HL-60 (cell line): ENCODE results near the gene CD48.

Experiments used
- DNase-seq, 2 experiments: peaks; one replicate each; pipeline ENCODE4 v3.0.0-alpha.2; 2010 to 2020; ENCODE audit warnings: low read depth in 1 of 2, low spot score in 1 of 2
- H3K27ac ChIP-seq: fragments of 250-450 bp; sonication (Bioruptor Pico); replicated peaks from 2 replicates; pipeline ENCODE4 v1.5.1; 2020; ENCODE audit warnings: mild to moderate bottlenecking, moderate library complexity
- H3K27me3 ChIP-seq: fragments of 250-450 bp; sonication (Bioruptor Pico); 2 replicates; pipeline ENCODE4 v1.5.1; 2021; ENCODE audit warnings: mild to moderate bottlenecking, moderate library complexity; ENCODE audit not compliant: insufficient read depth, poor library complexity, severe bottlenecking
- H3K4me3 ChIP-seq: replicated peaks from 2 replicates; pipeline ENCODE4 v1.5.1; 2011; ENCODE audit warnings: mild to moderate bottlenecking, control low read depth, low read length; ENCODE audit not compliant: insufficient read depth
- CTCF ChIP-seq: IDR thresholded peaks from one replicate; pipeline ENCODE4 v1.5.1; 2011; ENCODE audit warnings: low read length, control low read depth, inconsistent platforms; ENCODE audit not compliant: insufficient read depth
- GABPA ChIP-seq: IDR thresholded peaks from 2 replicates; pipeline ENCODE4 v1.6.1; 2012; ENCODE audit warnings: low read depth
- POLR2AphosphoS5 ChIP-seq: IDR thresholded peaks from 2 replicates; pipeline ENCODE4 v1.6.1; 2012; ENCODE audit warnings: low read depth
- SPI1 ChIP-seq: IDR thresholded peaks from 2 replicates; pipeline ENCODE4 v1.6.1; 2012; ENCODE audit warnings: low read depth, mild to moderate bottlenecking, borderline replicate concordance
- TF ChIP-seq, protein P1 (sequence below): IDR thresholded peaks from 2 replicates; pipeline ENCODE4 v1.6.1; 2012; ENCODE audit warnings: low read depth; ENCODE audit not compliant: insufficient replicate concordance

Gene CD48

GRCh38 chr1:160744199-160744851, 32.7 kb upstream of the CD48 start:
- no peak for DNase-seq
- Histone ChIP-seq H3K27ac (no peak overlapping the region), H3K27me3 (no peaks in the 10 kb centered on the region), H3K4me3 (no peak overlapping the region)
- TF ChIP-seq, protein P1, sequence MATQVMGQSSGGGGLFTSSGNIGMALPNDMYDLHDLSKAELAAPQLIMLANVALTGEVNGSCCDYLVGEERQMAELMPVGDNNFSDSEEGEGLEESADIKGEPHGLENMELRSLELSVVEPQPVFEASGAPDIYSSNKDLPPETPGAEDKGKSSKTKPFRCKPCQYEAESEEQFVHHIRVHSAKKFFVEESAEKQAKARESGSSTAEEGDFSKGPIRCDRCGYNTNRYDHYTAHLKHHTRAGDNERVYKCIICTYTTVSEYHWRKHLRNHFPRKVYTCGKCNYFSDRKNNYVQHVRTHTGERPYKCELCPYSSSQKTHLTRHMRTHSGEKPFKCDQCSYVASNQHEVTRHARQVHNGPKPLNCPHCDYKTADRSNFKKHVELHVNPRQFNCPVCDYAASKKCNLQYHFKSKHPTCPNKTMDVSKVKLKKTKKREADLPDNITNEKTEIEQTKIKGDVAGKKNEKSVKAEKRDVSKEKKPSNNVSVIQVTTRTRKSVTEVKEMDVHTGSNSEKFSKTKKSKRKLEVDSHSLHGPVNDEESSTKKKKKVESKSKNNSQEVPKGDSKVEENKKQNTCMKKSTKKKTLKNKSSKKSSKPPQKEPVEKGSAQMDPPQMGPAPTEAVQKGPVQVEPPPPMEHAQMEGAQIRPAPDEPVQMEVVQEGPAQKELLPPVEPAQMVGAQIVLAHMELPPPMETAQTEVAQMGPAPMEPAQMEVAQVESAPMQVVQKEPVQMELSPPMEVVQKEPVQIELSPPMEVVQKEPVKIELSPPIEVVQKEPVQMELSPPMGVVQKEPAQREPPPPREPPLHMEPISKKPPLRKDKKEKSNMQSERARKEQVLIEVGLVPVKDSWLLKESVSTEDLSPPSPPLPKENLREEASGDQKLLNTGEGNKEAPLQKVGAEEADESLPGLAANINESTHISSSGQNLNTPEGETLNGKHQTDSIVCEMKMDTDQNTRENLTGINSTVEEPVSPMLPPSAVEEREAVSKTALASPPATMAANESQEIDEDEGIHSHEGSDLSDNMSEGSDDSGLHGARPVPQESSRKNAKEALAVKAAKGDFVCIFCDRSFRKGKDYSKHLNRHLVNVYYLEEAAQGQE: no peak
- TF ChIP-seq SPI1 (no peak), CTCF (no peak), POLR2AphosphoS5 (no peak), GABPA (no peak)

GRCh38 chr1:160743266-160743665, 31.6 kb upstream of the CD48 start:
- DNase-seq: no peak
- no peak overlapping the region for H3K27ac ChIP-seq
- TF ChIP-seq SPI1: no peak
- no peak for TF ChIP-seq GABPA
- TF ChIP-seq, protein P1: no peak
- TF ChIP-seq CTCF: no peak
- TF ChIP-seq POLR2AphosphoS5: no peak
- H3K4me3 ChIP-seq: no peak overlapping the region
- H3K27me3 ChIP-seq: no peaks in the 10 kb centered on the region

DNA sequence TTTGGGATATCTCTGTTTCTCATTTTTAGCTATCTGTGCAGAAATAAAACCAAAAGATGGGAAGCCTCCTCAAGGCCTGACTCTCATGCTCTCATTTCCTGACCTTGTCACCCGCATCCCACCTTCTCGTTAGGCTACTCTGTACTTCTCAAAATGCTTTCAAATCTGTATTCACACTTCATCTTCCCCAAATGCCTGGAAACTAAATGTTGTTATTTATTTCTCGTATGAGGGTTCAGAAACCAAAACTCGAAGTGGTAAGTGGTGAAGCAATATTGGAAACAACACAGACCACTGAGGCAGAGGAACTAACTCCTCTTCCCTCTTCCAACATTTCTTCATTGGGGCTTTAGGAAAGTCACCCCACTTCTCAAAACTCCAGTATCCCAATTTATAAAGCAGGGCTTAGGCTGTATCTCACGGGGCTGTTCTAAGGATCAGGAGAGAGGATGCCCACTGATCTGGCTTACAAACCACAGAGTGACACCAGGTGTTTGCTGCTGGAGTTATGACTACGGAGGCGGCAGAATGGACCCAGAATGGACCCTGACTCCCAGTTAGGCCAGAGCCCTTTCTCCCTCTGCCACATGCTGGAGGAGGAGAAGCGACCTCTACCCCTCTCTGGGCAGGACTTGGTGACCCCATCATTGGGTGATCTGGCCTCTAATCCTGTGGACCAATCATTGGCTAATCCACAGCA, 31.0 kb upstream of the CD48 start:
- DNase-seq: no peak
- no peak for TF ChIP-seq GABPA
- TF ChIP-seq, protein P1: no peak
- Histone ChIP-seq H3K27me3 (no peaks in the 10 kb centered on the region), H3K27ac (no peak overlapping the region), H3K4me3 (no peak overlapping the region)
